ENCODE measurements around the gene TBC1D9. TPM values are rescaled to one million over a fixed set of nuclear protein-coding genes. Genes with fewer than 3 reads are reported as not detected.

TBC1D9 gene
- total RNA-seq, 1 experiment from 2014 or later, result 0.70 TPM

DNA sequence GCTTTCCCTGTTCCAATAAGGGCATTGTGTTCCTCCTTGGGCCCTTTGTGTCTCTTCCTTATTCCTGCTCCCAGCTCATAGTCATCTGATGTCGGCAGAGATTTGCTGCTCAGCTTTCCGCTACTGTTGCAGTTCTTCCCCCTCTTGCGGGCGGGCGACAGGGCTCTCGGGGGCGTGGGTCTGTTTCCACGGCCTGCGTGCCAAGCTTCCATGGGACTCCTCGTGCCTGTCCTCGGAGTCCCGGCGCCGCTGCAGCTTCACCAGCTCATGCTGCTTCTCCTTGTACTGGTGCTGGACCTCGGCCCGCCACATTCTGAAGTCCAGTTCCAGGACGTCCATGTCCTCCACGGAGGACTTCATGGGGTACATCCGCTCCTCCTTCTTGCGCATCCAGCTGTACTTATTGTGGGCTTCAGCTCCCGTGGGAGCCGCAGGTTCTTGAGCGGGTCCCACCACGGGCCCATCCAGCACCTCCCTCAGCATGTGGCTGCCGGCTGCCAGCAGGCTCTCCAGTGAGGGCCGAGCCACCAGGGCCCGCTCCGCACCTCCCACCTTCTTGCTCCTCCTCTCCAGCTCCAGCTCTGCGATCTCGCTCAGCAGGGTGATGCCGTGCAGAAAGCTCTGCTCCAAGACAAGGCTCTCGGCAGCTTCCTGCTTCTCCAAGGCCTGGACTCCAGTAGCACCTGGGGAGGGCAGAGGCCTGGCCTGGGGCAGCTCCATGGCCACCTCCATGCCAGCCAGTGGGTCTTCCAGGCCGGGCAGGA is 113.3 kb downstream of the TBC1D9 start:
- Mint-ChIP-seq H3K9me3 (no peaks in the 10 kb centered on the region), H3K4me3 (no peak overlapping the region), H3K27me3 (ENCODE audit: low read depth) (no peaks in the 10 kb centered on the region), H3K4me1 (peaks cover 38% of the 10 kb centered on the region), H3K36me3 (no peaks in the 10 kb centered on the region), H3K27ac (peak overlapping the region; percentile 9; the same call in 1 of the 2 replicates)
- ChIA-PET POLR2A (interaction anchor here (1.0 kb wide), 1 partner anchor 114 kb away, joined by 3 read pairs; no protein-coding TSS in a partner anchor), CTCF (interaction anchor here (0.7 to 1.8 kb wide), 9 partner anchors 11 to 269 kb away, joined by 3 to 11 read pairs (median 3); partner anchors contain the start of genes ELMOD2 and SCOC)
- TF ChIP-seq, protein P1, sequence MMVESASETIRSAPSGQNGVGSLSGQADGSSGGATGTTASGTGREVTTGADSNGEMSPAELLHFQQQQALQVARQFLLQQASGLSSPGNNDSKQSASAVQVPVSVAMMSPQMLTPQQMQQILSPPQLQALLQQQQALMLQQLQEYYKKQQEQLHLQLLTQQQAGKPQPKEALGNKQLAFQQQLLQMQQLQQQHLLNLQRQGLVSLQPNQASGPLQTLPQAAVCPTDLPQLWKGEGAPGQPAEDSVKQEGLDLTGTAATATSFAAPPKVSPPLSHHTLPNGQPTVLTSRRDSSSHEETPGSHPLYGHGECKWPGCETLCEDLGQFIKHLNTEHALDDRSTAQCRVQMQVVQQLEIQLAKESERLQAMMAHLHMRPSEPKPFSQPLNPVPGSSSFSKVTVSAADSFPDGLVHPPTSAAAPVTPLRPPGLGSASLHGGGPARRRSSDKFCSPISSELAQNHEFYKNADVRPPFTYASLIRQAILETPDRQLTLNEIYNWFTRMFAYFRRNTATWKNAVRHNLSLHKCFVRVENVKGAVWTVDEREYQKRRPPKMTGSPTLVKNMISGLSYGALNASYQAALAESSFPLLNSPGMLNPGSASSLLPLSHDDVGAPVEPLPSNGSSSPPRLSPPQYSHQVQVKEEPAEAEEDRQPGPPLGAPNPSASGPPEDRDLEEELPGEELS (CRISPR knock-in tag; IDR thresholded peaks at IDR 0.05), result no peak
- TF ChIP-seq SP1 (CRISPR knock-in tag; conservative IDR thresholded peaks at IDR 0.05) (no peak), ZNF396 (CRISPR knock-in tag; IDR thresholded peaks at IDR 0.05; ENCODE audit: borderline replicate concordance) (no peak), ESRRA (CRISPR knock-in tag; IDR thresholded peaks at IDR 0.05; ENCODE audit: borderline replicate concordance) (no peak), SMAD3 (CRISPR knock-in tag; IDR thresholded peaks at IDR 0.05; ENCODE audit: borderline replicate concordance) (no peak), GTF2I (CRISPR knock-in tag; conservative IDR thresholded peaks at IDR 0.05) (no peak), ETV6 (CRISPR knock-in tag; IDR thresholded peaks at IDR 0.05) (no peak), TEAD4 (CRISPR knock-in tag; IDR thresholded peaks at IDR 0.05) (no peak), RORB (CRISPR knock-in tag; IDR thresholded peaks at IDR 0.05) (no peak), NFATC4 (CRISPR knock-in tag; IDR thresholded peaks at IDR 0.05) (no peak), IRF2 (CRISPR knock-in tag; IDR thresholded peaks at IDR 0.05; ENCODE audit: borderline replicate concordance, low read depth) (no peak), NFYB (CRISPR knock-in tag; conservative IDR thresholded peaks at IDR 0.05; ENCODE audit: low read depth) (no peak)
- TF ChIP-seq, protein P2, sequence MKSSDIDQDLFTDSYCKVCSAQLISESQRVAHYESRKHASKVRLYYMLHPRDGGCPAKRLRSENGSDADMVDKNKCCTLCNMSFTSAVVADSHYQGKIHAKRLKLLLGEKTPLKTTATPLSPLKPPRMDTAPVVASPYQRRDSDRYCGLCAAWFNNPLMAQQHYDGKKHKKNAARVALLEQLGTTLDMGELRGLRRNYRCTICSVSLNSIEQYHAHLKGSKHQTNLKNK (CRISPR knock-in tag; IDR thresholded peaks at IDR 0.05), result no peak
- TF ChIP-seq, protein P3, sequence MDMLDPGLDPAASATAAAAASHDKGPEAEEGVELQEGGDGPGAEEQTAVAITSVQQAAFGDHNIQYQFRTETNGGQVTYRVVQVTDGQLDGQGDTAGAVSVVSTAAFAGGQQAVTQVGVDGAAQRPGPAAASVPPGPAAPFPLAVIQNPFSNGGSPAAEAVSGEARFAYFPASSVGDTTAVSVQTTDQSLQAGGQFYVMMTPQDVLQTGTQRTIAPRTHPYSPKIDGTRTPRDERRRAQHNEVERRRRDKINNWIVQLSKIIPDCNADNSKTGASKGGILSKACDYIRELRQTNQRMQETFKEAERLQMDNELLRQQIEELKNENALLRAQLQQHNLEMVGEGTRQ (CRISPR knock-in tag; IDR thresholded peaks at IDR 0.05), result no peak
- TF ChIP-seq, protein P4, sequence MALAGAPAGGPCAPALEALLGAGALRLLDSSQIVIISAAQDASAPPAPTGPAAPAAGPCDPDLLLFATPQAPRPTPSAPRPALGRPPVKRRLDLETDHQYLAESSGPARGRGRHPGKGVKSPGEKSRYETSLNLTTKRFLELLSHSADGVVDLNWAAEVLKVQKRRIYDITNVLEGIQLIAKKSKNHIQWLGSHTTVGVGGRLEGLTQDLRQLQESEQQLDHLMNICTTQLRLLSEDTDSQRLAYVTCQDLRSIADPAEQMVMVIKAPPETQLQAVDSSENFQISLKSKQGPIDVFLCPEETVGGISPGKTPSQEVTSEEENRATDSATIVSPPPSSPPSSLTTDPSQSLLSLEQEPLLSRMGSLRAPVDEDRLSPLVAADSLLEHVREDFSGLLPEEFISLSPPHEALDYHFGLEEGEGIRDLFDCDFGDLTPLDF (CRISPR knock-in tag; IDR thresholded peaks at IDR 0.05), result no peak
- DNase-seq (ENCODE audit: low spot score) (no peak), ATAC-seq (peak; percentile 7; the same call in 1 of the 2 replicates)

DNA sequence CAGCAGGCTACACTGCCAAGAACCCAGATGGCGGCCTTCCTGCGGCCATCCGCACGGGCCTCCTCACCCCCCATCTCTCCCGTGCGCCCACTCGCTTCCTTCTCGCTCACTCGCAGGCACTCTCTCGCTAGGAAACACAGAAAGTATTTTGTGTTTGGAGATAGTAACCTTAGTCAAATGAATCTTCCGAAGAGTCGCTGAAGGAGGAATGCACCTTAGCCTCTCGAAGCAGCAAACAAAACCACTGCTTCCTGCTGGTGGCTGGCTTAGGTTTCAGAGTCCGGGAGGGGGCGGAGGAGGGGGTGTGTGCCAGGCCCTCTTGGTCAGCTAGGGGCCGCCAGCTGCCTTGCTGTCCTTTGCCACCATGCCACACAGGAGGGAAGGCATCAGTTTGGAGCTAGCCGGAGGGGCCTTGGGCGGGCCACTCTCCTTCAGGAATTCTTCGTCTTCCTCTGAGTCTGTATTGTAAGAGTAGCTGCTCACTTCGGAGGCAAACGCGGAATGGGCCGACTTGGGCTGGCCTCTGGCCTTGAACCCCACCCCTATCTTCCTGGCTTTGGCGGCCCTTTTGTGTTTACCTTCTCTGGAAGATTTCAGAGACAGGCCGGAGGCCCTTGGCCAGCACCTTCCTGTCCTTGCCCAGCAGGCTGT is 114.3 kb downstream of the TBC1D9 start:
- POLR2A ChIA-PET, result interaction anchor here (1.0 kb wide), 1 partner anchor 115 kb away, joined by 3 read pairs; no protein-coding TSS in a partner anchor

DNA sequence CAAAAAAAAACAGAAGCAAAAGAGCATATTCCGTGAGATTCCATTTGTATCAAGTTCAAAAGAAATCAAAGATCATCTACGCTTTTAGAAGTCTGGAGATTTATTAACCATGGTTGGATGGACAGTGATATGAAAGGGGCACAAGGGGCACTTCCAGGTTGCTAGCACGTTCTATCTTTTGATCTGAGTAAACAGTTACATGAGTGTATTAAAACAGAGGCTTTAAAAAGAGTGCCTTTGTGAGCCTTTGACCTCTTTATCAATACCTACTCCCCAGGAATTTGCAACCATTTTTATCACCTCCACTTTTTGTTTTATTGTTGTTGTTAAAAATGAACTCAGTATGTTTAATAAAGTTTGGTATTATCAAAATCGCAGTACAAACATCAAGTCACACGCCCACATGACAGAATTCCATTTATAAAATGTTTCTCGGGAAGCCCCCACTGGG is 115.1 kb downstream of the TBC1D9 start:
- no peaks in the 10 kb centered on the region for H3K27me3 Mint-ChIP-seq (ENCODE audit: low read depth)
- DNase-seq (ENCODE audit: low spot score), result no peak
- H3K27ac Mint-ChIP-seq, result no peak overlapping the region
- no peak for TF ChIP-seq PRRX2 (CRISPR knock-in tag; IDR thresholded peaks at IDR 0.05)
- no peaks in the 10 kb centered on the region for H3K36me3 Mint-ChIP-seq
- peaks cover 34% of the 10 kb centered on the region for H3K4me1 Mint-ChIP-seq
- H3K4me3 Mint-ChIP-seq, result no peak overlapping the region
- H3K9me3 Mint-ChIP-seq, result no peaks in the 10 kb centered on the region
- ATAC-seq, result no peak
- POLR2A ChIA-PET, result no interaction called here
- CTCF ChIA-PET, result no interaction called here

More for the DNA sequence above, 114.3 kb downstream of the TBC1D9 start:
- peak; percentile 70 for ATAC-seq
- H3K4me1 Mint-ChIP-seq, result peaks cover 35% of the 10 kb centered on the region
- 0 out of 2 replicates have a peak overlapping the region, but pooled peaks have one; percentile 14 for H3K4me3 Mint-ChIP-seq
- H3K36me3 Mint-ChIP-seq, result no peaks in the 10 kb centered on the region
- no peaks in the 10 kb centered on the region for H3K9me3 Mint-ChIP-seq
- CTCF ChIA-PET, result interaction anchor here (0.7 to 1.8 kb wide), 9 partner anchors 20 to 268 kb away, joined by 3 to 11 read pairs (median 3); partner anchors contain the start of genes ELMOD2 and SCOC
- H3K27ac Mint-ChIP-seq, result peak overlapping the region; percentile 32; the same call in 1 of the 2 replicates
- no peaks in the 10 kb centered on the region for H3K27me3 Mint-ChIP-seq (ENCODE audit: low read depth)
- TF ChIP-seq ETV6 (CRISPR knock-in tag; IDR thresholded peaks at IDR 0.05) (0 out of 2 replicates have a peak, but pooled peaks have one; percentile 30), RELA (CRISPR knock-in tag; IDR thresholded peaks at IDR 0.05; ENCODE audit: borderline replicate concordance) (no peak)
- peak; percentile 56 for DNase-seq (ENCODE audit: low spot score)

All from WTC11 (cell line).